Endothelial cell of umbilical vein (primary cell): Measurements from ENCODE around the gene LAMB1. TPM values are rescaled to one million over a fixed set of nuclear protein-coding genes. Genes with fewer than 3 reads are reported as not detected.

ENCODE experiments used
- BruUV-seq: library from RNA; stranded (reverse); fragments of 400-500 nt; replicated peaks from 2 replicates; lab custom pipeline; 2021; lab: Mats Ljungman, UMichigan
- CTCF ChIA-PET: fragments of 300-600, 350-600 bp; sonication (Branson Sonifier 250); formaldehyde crosslinking; loops from one replicate; lab custom pipeline; 2021; ENCODE audit warnings: antibody characterized with exemption, inconsistent platforms; lab: Charles Lee
- POLR2A ChIA-PET: fragments of 300-600, 350-600 bp; sonication (Branson Sonifier 250); formaldehyde crosslinking; loops from one replicate; lab custom pipeline; 2021; ENCODE audit warnings: antibody characterized with exemption, inconsistent platforms; lab: Charles Lee
- DNase-seq: peaks from one replicate; pipeline ENCODE4 v3.0.0-alpha.2; 2011; ENCODE audit warnings: low read depth, low spot score
- FAIRE-seq: peaks from 2 replicates; lab custom pipeline; 2011; peaks lifted over from hg19 to GRCh38; lab: Jason Lieb, UNC
- H2AFZ ChIP-seq: 2 replicates; pipeline ENCODE4 v1.6.0; 2012; ENCODE audit warnings: low read depth, low read length, control low read depth, inconsistent platforms
- H3K27ac ChIP-seq: 2 replicates; pipeline ENCODE4 v1.5.1; 2011; ENCODE audit warnings: low read depth, mild to moderate bottlenecking, control low read depth, low read length, moderate library complexity; ENCODE audit not compliant: insufficient read depth
- H3K27me3 ChIP-seq, 2 experiments: 2 replicates each; pipeline versions ENCODE4 v1.6.0 to v1.6.1; 2011; ENCODE audit warnings: low read length in 2 of 2, mixed read lengths in 1 of 2; ENCODE audit not compliant: control insufficient read depth in 2 of 2, insufficient read depth in 2 of 2
- H3K36me3 ChIP-seq, 2 experiments: 2 replicates in 1 of 2; 3 replicates in 1 of 2; pipeline ENCODE4 v1.5.1; 2011; ENCODE audit warnings: low read length in 2 of 2, mild to moderate bottlenecking in 1 of 2, moderate library complexity in 1 of 2; ENCODE audit not compliant: control insufficient read depth in 2 of 2, insufficient read depth in 2 of 2; ENCODE audit errors: extremely low read depth in 1 of 2
- H3K4me1 ChIP-seq: 3 replicates; pipeline ENCODE4 v1.5.1; 2011; ENCODE audit warnings: mild to moderate bottlenecking, low read length; ENCODE audit not compliant: control insufficient read depth, insufficient read depth; ENCODE audit errors: extremely low read depth
- H3K4me2 ChIP-seq: 2 replicates; pipeline ENCODE4 v1.6.1; 2011; ENCODE audit warnings: low read length, control low read depth, mixed read lengths; ENCODE audit not compliant: insufficient read depth
- H3K4me3 ChIP-seq, 3 experiments: fragments of 200-600 bp in 1 of 3; sonication (generic), shearing (Covaris generic) in 1 of 3; replicated peaks in 1 of 3; 2 replicates each; pipeline ENCODE4 v1.5.1; 2011 to 2016; ENCODE audit warnings: control low read depth in 3 of 3, low read length in 3 of 3, mild to moderate bottlenecking in 2 of 3, inconsistent platforms in 1 of 3, low read depth in 1 of 3, moderate library complexity in 1 of 3; ENCODE audit not compliant: insufficient read depth in 1 of 3
- H3K79me2 ChIP-seq: 2 replicates; pipeline ENCODE4 v1.6.0; 2012; ENCODE audit warnings: low read length, inconsistent platforms; ENCODE audit not compliant: control insufficient read depth, insufficient read depth
- H3K9ac ChIP-seq: replicated peaks from 2 replicates; pipeline ENCODE3; 2011; ENCODE audit warnings: low read length, control low read depth; ENCODE audit not compliant: insufficient read depth; ENCODE audit errors: extremely low read depth
- H3K9me1 ChIP-seq: replicated peaks from 3 replicates; pipeline ENCODE4 v1.6.0; 2011; ENCODE audit warnings: mild to moderate bottlenecking, low read length; ENCODE audit not compliant: control insufficient read depth, insufficient read depth; ENCODE audit errors: extremely low read depth
- H3K9me3 ChIP-seq: replicated peaks from 2 replicates; pipeline ENCODE4 v1.5.1; 2012; ENCODE audit warnings: low read length, inconsistent platforms; ENCODE audit not compliant: control insufficient read depth, insufficient read depth
- H4K20me1 ChIP-seq: replicated peaks from 2 replicates; pipeline ENCODE3; 2011; ENCODE audit warnings: mild to moderate bottlenecking, low read length; ENCODE audit not compliant: control insufficient read depth, insufficient read depth; ENCODE audit errors: extremely low read depth
- CTCF ChIP-seq, 2 donors: IDR thresholded peaks; 1 replicate in 1 of 2; 2 replicates in 1 of 2; pipeline ENCODE4 v1.5.1; 2011; ENCODE audit warnings: low read length in 2 of 2, mild to moderate bottlenecking in 2 of 2, moderate library complexity in 2 of 2, control low read depth in 1 of 2, inconsistent platforms in 1 of 2, low read depth in 1 of 2; ENCODE audit not compliant: insufficient read depth in 1 of 2; ENCODE audit errors: extremely low read depth in 1 of 2
- EZH2 ChIP-seq: IDR thresholded peaks from 2 replicates; pipeline ENCODE4 v1.6.1; 2012; ENCODE audit warnings: borderline replicate concordance, low read depth, mild to moderate bottlenecking, moderate library complexity, low read length, inconsistent platforms; ENCODE audit not compliant: severe bottlenecking
- FOS ChIP-seq: IDR thresholded peaks from 2 replicates; pipeline ENCODE4 v1.6.1; 2011; ENCODE audit warnings: mild to moderate bottlenecking, low read length, moderate library complexity, borderline replicate concordance; ENCODE audit not compliant: insufficient read depth
- GATA2 ChIP-seq: IDR thresholded peaks from 2 replicates; pipeline ENCODE4 v1.7.0; 2011; ENCODE audit warnings: low read depth, mild to moderate bottlenecking, moderate library complexity, mixed read lengths, low read length; ENCODE audit not compliant: insufficient read length, insufficient read depth
- JUN ChIP-seq: IDR thresholded peaks from 2 replicates; pipeline ENCODE4 v1.6.1; 2011; ENCODE audit warnings: borderline replicate concordance, low read depth; ENCODE audit not compliant: insufficient read length, insufficient read depth
- MAX ChIP-seq: IDR thresholded peaks from 2 replicates; pipeline ENCODE4 v1.6.1; 2011; ENCODE audit not compliant: insufficient read depth, insufficient read length
- MYC ChIP-seq: IDR thresholded peaks from one replicate; pipeline ENCODE4 v1.6.1; 2011; ENCODE audit warnings: mild to moderate bottlenecking, low read depth, low read length
- POLR2A ChIP-seq: IDR thresholded peaks from 2 replicates; pipeline ENCODE4 v1.6.1; 2012; ENCODE audit warnings: low read depth, mild to moderate bottlenecking, control low read depth, low read length
- POLR2AphosphoS5 ChIP-seq: IDR thresholded peaks from 2 replicates; pipeline ENCODE4 v1.6.1; 2012; ENCODE audit warnings: low read depth, mild to moderate bottlenecking, control low read depth, low read length, moderate library complexity; ENCODE audit not compliant: insufficient read depth
- dilution Hi-C: fragments of 300-500 bp; cut with MboI; formaldehyde crosslinking; loops from one replicate; pipeline ENCODE4 v1.15.0; 2019; ENCODE audit warnings: low sequenced_read_pairs; ENCODE audit not compliant: extremely low pct_ligation_motif_present
- intact Hi-C: fragments of 100-400 bp; cut with micrococcal nuclease; formaldehyde crosslinking; loops from one replicate; pipeline ENCODE4 v1.10.0; 2022
- polyA plus RNA-seq, 4 experiments: library from polyadenylated mRNA; depleted of rRNA in 3 of 4; stranded (reverse) in 3 of 4; unstranded in 1 of 4; fragments of >200 nt; gene quantifications; 2 replicates each; pipeline versions ENCODE4 v1.2.1 to v1.2.3, GENCODE V29; 2011 to 2012; ENCODE audit warnings: missing spikeins in 1 of 4
- total RNA-seq: library from RNA; stranded (reverse); gene quantifications from 2 replicates; pipeline ENCODE4 v1.2.3, GENCODE V29; 2021

Gene LAMB1
- total and polyA plus RNA-seq, 2 donors (not counting 3 experiments of a cell fraction or from before 2014, with no cell fraction given), result 588 to 703 TPM

- TSS peak; percentile 52 for BruUV-seq
- POLR2A ChIA-PET, result no interaction called here
Observed at GRCh38 chr7:107891636-107892366, 111.2 kb downstream of the LAMB1 start.

More at GRCh38 chr7:107891636-107892366, 111.2 kb downstream of the LAMB1 start:
- H3K79me2 ChIP-seq, result peaks cover 41% of the 10 kb centered on the region
- DNase-seq (peak; percentile 63), FAIRE-seq (peak; percentile 31)
- no peaks in the 10 kb centered on the region for H4K20me1 ChIP-seq
- peak overlapping the region; percentile 59 to 85 (median 62) for H3K4me3 ChIP-seq
- peak overlapping the region; percentile 76 for H3K9ac ChIP-seq
- H3K4me2 ChIP-seq, result peak overlapping the region; percentile 95
- peak overlapping the region; percentile 65 for H3K27ac ChIP-seq
- H3K9me1 ChIP-seq, result no peaks in the 10 kb centered on the region
- H3K36me3 ChIP-seq, result peaks cover 0 to 2% of the 10 kb centered on the region in 2 experiments
- no peaks in the 10 kb centered on the region for H3K9me3 ChIP-seq
- dilution Hi-C loops, result no loop called here
- H2AFZ ChIP-seq, result peak overlapping the region; percentile 66
- TF ChIP-seq GATA2 (no peak), JUN (no peak), MYC (no peak), CTCF (IDR thresholded peaks at IDR 0.05; ENCODE audit: extremely low read depth in 1 of 2, insufficient read depth in 1 of 2, low read depth in 1 of 2, low read length in 2 of 2) (no peak), EZH2 (no peak), POLR2AphosphoS5 (no peak), MAX (no peak), FOS (no peak), POLR2A (no peak)
- CTCF ChIA-PET, result interaction anchor here (0.9 to 3.8 kb wide), 3 partner anchors 10 to 13 kb away, joined by 3 to 19 read pairs (median 7); no protein-coding TSS in a partner anchor
- H3K27me3 ChIP-seq, result peaks cover 0 to 2% of the 10 kb centered on the region in 2 experiments
- intact Hi-C loops, result no loop called here
- H3K4me1 ChIP-seq, result peaks cover 24% of the 10 kb centered on the region
